Astrocyte of the spinal cord (primary cell): ENCODE data around the gene GDNF.

ENCODE experiments used
- DNase-seq: peaks from one replicate; pipeline ENCODE4 v3.0.0; 2011; ENCODE audit warnings: low read depth, low spot score
- H3K4me3 ChIP-seq: 2 replicates; pipeline ENCODE4 v1.5.1; 2011; ENCODE audit warnings: low read depth, mild to moderate bottlenecking, low read length, moderate library complexity
- CTCF ChIP-seq: IDR thresholded peaks from 2 replicates; pipeline ENCODE4 v1.5.1; 2012; ENCODE audit warnings: low read depth, mild to moderate bottlenecking, low read length, inconsistent platforms
- in situ Hi-C: cut with HindIII; loops from 2 replicates; pipeline ENCODE4 v1.10.0; 2017; ENCODE audit warnings: low sequenced_read_pairs

Gene GDNF

GRCh38 chr5:37812365-37812764 lies 27.5 kb downstream of the GDNF start:
- H3K4me3 ChIP-seq = no peak overlapping the region
- no peak for TF ChIP-seq CTCF
- no peak for DNase-seq
- in situ Hi-C loops = no loop called here

- in situ Hi-C loops = no loop called here
- no peak for DNase-seq
- TF ChIP-seq CTCF = no peak
- no peak overlapping the region for H3K4me3 ChIP-seq
Measured at GRCh38 chr5:37811866-37812265, 28.0 kb downstream of the GDNF start.

GRCh38 chr5:37810311-37810710 lies 29.5 kb downstream of the GDNF start:
- in situ Hi-C loops = no loop called here
- H3K4me3 ChIP-seq = no peak overlapping the region
- no peak for DNase-seq
- no peak for TF ChIP-seq CTCF

GRCh38 chr5:37808945-37809344 lies 30.9 kb downstream of the GDNF start:
- in situ Hi-C loops = no loop called here
- no peak for TF ChIP-seq CTCF
- no peak overlapping the region for H3K4me3 ChIP-seq
- DNase-seq = no peak

- TF ChIP-seq CTCF = no peak
- DNase-seq = no peak
- in situ Hi-C loops = no loop called here
- no peak overlapping the region for H3K4me3 ChIP-seq
Measured at GRCh38 chr5:37807621-37808301, 32.1 kb downstream of the GDNF start.

GRCh38 chr5:37807015-37807414 lies 32.8 kb downstream of the GDNF start:
- no peak for DNase-seq
- H3K4me3 ChIP-seq = no peak overlapping the region
- in situ Hi-C loops = no loop called here
- no peak for TF ChIP-seq CTCF

- no peak overlapping the region for H3K4me3 ChIP-seq
- no peak for TF ChIP-seq CTCF
- in situ Hi-C loops = no loop called here
- DNase-seq = no peak
Measured at GRCh38 chr5:37806476-37806875, 33.4 kb downstream of the GDNF start.
